Measurements from ENCODE around the gene LIPE.

GRCh38 chr19:42360787-42361544 lies 66.2 kb downstream of the LIPE start:
- TF ChIP-seq CTCF (IDR thresholded peaks at IDR 0.05; ENCODE audit: poor library complexity, severe bottlenecking) (no peak), POLR2AphosphoS5 (IDR thresholded peaks at IDR 0.05) (no peak), SMC3 (conservative IDR thresholded peaks at IDR 0.05; ENCODE audit: poor library complexity) (no peak), EZH2 (IDR thresholded peaks at IDR 0.05; ENCODE audit: borderline replicate concordance, insufficient read depth, low read length, poor library complexity, severe bottlenecking) (no peak)

Data from neural cell (in vitro differentiated cells).